ENCODE data around the gene ZFAND3.

- TF ChIP-seq EZH2 (IDR thresholded peaks at IDR 0.05; ENCODE audit: borderline replicate concordance, low read depth, low read length, poor library complexity, severe bottlenecking) (no peak), CTCF (conservative IDR thresholded peaks at IDR 0.05; ENCODE audit: low read depth, low read length) (no peak)
Measured at GRCh38 chr6:37807656-37808055, 11.9 kb upstream of the ZFAND3 start.
